HG02870 (cell line): Measurements from ENCODE around the gene FBXW11.

ENCODE experiments used
- ATAC-seq: cut with Tn5 transposase; IDR thresholded peaks from one replicate; pipeline ENCODE4 v1.9.1; 2021; ENCODE audit warnings: mild to moderate bottlenecking, moderate library complexity; ENCODE audit not compliant: unreplicated experiment

Gene FBXW11

GRCh38 chr5:171846323-171846722, 160.1 kb downstream of the FBXW11 start:
- ATAC-seq = no peak

- no peak for ATAC-seq
These were observed 160.6 kb downstream of the FBXW11 start for GRCh38 chr5:171845857-171846256.

- ATAC-seq = no peak
These were observed 161.3 kb downstream of the FBXW11 start for GRCh38 chr5:171845040-171845630.

- ATAC-seq = no peak
These were observed 163.6 kb downstream of the FBXW11 start for GRCh38 chr5:171842777-171843328.

GRCh38 chr5:171841984-171842776, 164.3 kb downstream of the FBXW11 start:
- no peak for ATAC-seq

GRCh38 chr5:171840711-171841522, 165.5 kb downstream of the FBXW11 start:
- ATAC-seq = no peak

GRCh38 chr5:171840066-171840465, 166.4 kb downstream of the FBXW11 start:
- ATAC-seq = no peak

GRCh38 chr5:171839112-171839511, 167.3 kb downstream of the FBXW11 start:
- ATAC-seq = no peak

GRCh38 chr5:171838066-171838465, 168.4 kb downstream of the FBXW11 start:
- no peak for ATAC-seq

- ATAC-seq = no peak
These were observed 168.9 kb downstream of the FBXW11 start for GRCh38 chr5:171837522-171837921.

GRCh38 chr5:171835066-171835465, 171.4 kb downstream of the FBXW11 start:
- ATAC-seq = no peak

GRCh38 chr5:171834461-171834860, 172.0 kb downstream of the FBXW11 start:
- no peak for ATAC-seq

GRCh38 chr5:171832775-171833174, 173.7 kb downstream of the FBXW11 start:
- no peak for ATAC-seq

GRCh38 chr5:171830686-171831085, 175.8 kb downstream of the FBXW11 start:
- no peak for ATAC-seq

- ATAC-seq = no peak
These were observed 179.3 kb downstream of the FBXW11 start for GRCh38 chr5:171827162-171827561.

GRCh38 chr5:171826132-171826531, 180.3 kb downstream of the FBXW11 start:
- no peak for ATAC-seq

- no peak for ATAC-seq
These were observed 181.4 kb downstream of the FBXW11 start for GRCh38 chr5:171825051-171825450.

- no peak for ATAC-seq
These were observed 183.2 kb downstream of the FBXW11 start for GRCh38 chr5:171823269-171823668.

GRCh38 chr5:171821286-171821685, 185.2 kb downstream of the FBXW11 start:
- no peak for ATAC-seq

- no peak for ATAC-seq
These were observed 185.9 kb downstream of the FBXW11 start for GRCh38 chr5:171820561-171820960.

GRCh38 chr5:171816666-171817065, 189.8 kb downstream of the FBXW11 start:
- ATAC-seq = no peak
